ENCODE results near the gene KCNJ6.
A peak's percentile ranks its signal among the peaks of the same experiment; 100 is the strongest.
"Not testable (repeated sequence)": the region's sequence is repeated elsewhere in the genome, so short reads cannot be mapped to it uniquely, and the experiment has no call there.

The KCNJ6 gene

DNA sequence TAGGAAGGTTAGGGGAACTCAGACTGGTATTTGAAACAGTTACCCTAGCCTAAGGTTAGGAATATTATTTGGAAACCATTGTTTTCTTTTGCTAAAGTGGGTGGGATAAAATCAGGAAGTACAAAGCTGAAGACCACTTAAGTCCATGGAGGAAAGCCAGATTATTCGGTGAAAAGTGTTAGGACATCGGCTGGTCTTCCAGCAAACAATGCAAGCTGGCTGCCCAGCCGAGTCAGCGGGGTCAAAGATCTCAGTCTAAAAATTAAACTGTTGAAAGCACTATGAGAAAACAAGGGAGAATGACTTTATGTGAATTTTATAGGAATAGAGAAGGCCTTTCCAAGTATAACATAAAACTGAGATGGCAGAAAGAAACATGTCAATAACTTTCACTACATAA lies 231.7 kb downstream of the KCNJ6 start:
- DNase-seq (ENCODE audit: low read depth in 4 of 4, low spot score in 1 of 4): no peak

- no peak for DNase-seq (ENCODE audit: low read depth in 4 of 4, low spot score in 1 of 4)
These were observed 232.2 kb downstream of the KCNJ6 start for GRCh38 chr21:37684115-37684493.

DNA sequence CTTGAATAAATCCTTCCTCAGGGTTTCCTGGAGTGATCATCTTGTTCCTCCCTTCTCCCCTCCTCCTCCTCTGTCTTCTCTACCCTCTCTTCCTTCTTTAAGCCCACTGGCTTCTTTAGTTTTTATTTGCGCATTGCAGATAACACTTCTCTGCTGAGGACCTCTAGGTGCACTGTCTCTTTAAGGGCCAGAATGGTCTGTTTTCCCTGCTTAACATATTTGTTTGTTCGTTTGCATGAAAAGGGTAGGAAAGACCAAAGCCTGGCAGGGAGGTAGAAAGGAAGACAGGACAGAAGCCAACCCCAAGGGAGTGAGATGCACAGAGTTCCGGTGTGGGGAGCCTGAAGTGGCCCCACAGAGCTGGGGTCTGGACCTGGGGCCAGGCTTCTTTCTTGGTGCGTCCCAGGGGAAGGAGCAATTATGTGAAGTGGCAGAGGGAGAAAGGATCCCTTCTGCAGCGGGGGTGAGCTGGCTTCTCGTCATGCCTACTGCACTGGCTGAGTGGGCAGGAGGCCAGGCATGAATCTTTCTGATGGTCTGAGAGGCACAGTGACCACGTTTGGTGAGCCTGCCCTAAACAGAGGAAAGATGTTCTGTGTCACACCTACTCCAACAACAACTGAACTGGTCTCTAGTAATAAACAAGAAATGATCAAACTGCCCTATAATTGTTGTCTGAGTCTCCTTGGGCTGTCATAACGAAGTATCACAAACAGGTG lies 232.7 kb downstream of the KCNJ6 start:
- no peak for DNase-seq (ENCODE audit: low read depth in 4 of 4, low spot score in 1 of 4)

- no peak for DNase-seq (ENCODE audit: low read depth in 4 of 4, low spot score in 1 of 4)
These were observed 233.3 kb downstream of the KCNJ6 start for GRCh38 chr21:37682966-37683365.

- no peak for DNase-seq (ENCODE audit: low read depth in 4 of 4, low spot score in 1 of 4)
These were observed 239.3 kb downstream of the KCNJ6 start for GRCh38 chr21:37677006-37677405.

DNA sequence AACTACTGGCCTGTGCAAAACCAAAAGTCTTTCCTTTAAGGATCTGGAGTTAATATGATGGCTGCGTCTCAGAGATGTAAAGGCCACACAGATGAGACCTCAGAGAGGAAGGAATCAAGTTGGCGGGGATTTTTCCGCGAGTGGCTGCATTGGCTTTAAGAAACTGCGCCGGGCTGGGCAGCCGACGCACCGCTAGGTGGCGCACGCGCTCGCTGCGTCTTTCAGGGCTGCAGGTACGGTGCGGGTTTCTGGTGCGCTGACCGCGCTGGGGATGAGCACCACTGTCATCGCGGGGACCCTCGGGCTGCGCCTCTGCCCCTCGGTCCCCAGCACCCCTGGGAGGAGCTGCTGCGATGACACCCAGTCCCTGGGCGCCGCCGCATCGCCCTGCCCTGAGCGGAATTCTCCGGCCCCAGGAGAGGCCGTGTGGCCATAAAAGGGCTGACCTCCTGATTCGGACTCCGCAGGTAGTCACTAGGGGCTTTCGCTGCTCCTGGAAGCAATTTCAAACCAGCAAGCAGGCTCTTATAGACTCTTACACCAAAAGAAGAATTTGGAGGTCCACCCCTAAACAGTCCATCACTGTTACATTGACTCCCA lies 241.0 kb downstream of the KCNJ6 start:
- DNase-seq (ENCODE audit: low read depth in 4 of 4, low spot score in 1 of 4): peak; percentile 33 to 45 (median 36)

DNA sequence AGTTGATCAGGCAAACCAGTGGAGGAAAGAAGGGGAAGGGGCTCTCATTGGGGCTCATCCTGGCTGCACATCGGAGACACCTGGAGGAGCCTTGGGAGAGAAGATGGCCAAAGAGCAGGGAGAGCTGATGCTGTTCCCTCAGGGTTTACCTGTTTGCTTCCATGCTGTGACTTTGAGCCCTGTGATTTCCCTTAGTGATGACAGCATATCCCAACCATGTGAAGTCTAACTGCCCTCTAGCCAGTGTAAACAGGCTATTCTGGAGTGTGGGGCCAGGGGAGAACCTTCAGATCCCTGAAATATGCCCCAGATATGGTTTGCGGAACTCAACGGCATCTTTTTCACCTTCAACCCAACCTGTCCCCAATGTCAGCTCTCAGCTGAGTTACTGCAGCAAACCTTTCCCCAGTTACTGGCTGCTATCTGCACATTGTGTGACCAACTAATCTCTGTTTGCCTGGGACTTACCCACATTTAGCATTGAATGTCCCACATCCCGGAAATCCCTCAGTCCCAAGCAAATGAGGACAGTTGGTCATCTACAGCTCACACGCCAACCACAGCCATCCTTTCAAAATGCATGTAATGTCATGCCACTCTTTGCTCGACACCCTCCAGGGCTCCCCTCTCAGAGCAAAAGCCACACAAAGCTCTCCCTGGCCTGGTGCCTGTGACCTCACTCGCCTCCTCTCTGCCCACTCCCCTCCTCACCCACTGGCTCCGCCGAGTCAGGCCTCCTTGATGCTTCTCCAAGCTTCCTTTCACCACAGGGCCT lies 242.3 kb downstream of the KCNJ6 start:
- no peak for DNase-seq (ENCODE audit: low read depth in 4 of 4, low spot score in 1 of 4)

DNA sequence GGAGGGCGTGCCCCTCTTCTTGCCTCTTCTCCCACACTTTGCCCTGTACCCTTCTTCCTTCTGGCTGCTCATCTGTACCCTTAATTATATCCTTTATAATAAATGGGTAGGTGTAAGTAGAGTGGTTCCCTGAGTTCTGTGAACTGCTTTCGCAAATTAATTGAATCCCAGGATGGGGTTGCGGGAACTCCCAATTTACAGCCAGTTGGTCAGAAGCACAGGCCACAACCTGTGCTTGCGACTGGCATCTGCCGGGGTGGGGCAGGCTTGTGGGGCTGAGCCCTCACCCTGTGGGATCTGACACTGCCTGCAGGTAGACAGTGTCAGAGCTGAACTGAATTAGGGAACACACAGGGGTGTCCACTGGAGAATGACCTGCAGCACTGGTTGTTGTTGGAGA lies 244.9 kb downstream of the KCNJ6 start:
- DNase-seq (ENCODE audit: low read depth in 4 of 4, low spot score in 1 of 4): no peak

GRCh38 chr21:37670883-37671282 lies 245.4 kb downstream of the KCNJ6 start:
- DNase-seq (ENCODE audit: low read depth in 4 of 4, low spot score in 1 of 4): no peak

DNA sequence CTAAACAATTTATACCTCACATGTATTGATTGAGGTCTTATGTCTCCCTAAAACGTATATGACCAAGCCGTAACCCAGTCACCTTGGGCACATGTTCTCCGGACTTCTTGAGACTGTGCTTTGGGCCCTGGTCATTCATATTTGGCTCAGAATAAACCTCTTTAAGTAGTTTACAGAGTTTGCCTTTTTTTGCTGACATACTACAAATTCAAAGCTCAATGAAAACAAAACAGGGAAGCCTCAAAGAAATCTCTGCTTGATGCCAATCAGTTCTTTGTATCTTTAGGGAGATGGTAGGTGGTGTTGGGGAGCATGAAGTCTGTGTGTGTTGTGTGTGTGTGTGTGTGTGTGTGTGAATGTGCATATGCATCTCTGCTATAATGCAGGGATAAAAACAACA lies 247.0 kb downstream of the KCNJ6 start:
- no peak for DNase-seq (ENCODE audit: low read depth in 4 of 4, low spot score in 1 of 4)

GRCh38 chr21:37668462-37669239 lies 247.6 kb downstream of the KCNJ6 start:
- no peak for DNase-seq (ENCODE audit: low read depth in 4 of 4, low spot score in 1 of 4)

DNA sequence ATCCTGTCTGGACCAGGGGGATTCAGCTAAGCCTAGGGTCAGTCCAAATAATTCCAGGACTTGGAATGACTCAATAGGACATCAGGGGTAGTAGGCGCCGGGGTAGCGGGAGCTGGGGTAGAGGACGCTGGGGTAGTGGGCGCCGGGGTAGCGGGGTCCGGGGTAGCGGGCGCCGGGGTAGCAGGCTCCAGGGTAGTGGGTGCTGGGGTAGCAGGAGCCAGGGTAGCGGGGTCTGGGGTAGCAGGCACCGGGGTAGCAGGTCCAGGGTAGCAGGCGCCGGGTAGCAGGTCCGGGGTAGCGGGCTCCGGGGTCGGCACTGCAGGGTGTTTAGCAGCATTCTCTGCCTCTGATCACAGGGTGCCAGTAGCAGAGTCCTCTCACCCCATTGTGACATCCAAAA lies 248.9 kb downstream of the KCNJ6 start:
- no peak for DNase-seq (ENCODE audit: low read depth in 4 of 4, low spot score in 1 of 4)

- no peak for DNase-seq (ENCODE audit: low read depth in 4 of 4, low spot score in 1 of 4)
These were observed 250.8 kb downstream of the KCNJ6 start for GRCh38 chr21:37665230-37666024.

DNA sequence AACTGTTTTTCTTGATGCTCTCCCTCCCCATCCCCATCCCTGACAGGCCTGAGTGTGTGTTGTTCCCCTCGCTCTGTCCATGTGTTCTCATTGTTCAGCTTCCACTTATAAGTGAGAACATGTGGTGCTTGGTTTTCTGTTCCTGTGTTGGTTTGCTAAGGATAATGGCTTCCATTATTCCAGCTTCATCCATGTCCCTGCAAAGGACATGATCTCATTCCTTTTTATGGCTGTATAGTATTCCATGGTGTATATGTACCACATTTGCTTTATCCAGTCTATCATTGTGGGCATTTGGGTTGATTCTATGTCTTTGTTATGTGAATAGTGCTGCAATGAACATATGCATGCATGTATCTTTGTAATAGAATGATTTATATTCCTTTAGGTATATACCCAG lies 254.0 kb downstream of the KCNJ6 start:
- not testable (repeated sequence) for DNase-seq (ENCODE audit: low read depth in 4 of 4, low spot score in 1 of 4)

- DNase-seq (ENCODE audit: low read depth in 4 of 4, low spot score in 1 of 4): no peak
These were observed 255.5 kb downstream of the KCNJ6 start for GRCh38 chr21:37660709-37661108.

- no peak for DNase-seq (ENCODE audit: low read depth in 4 of 4, low spot score in 1 of 4)
These were observed 256.4 kb downstream of the KCNJ6 start for GRCh38 chr21:37659874-37660273.

DNA sequence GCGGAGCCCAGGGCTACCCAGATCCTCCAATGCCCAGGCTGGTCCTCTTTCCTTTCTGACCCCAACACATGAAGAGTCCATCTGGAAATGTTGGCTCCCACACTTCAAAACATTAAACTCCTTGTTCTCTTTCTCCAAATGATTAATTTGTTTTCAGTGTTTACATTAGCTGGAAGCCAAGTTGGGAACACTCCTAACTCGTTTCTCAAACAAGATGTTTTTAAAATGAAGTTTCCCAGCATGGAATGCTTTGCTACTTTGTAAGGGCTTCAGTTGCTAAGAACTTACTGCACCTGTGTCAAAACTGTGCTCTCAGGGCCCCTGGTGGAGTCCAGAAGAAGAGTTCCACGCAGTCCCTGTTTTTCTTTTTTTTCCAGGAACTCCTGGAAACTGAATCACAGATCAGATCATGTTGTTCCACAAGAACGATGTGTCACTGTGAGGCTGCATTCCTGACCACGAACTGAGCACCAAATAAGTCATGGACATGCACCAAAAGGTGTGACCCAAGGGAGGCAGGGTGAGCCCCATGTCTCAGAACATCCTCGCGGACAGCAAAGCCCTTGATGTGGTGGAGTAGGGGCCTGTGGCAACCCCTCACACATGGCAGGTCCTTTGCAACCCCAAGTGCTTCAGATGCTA lies 257.3 kb downstream of the KCNJ6 start:
- no peak for DNase-seq (ENCODE audit: low read depth in 4 of 4, low spot score in 1 of 4)

DNA sequence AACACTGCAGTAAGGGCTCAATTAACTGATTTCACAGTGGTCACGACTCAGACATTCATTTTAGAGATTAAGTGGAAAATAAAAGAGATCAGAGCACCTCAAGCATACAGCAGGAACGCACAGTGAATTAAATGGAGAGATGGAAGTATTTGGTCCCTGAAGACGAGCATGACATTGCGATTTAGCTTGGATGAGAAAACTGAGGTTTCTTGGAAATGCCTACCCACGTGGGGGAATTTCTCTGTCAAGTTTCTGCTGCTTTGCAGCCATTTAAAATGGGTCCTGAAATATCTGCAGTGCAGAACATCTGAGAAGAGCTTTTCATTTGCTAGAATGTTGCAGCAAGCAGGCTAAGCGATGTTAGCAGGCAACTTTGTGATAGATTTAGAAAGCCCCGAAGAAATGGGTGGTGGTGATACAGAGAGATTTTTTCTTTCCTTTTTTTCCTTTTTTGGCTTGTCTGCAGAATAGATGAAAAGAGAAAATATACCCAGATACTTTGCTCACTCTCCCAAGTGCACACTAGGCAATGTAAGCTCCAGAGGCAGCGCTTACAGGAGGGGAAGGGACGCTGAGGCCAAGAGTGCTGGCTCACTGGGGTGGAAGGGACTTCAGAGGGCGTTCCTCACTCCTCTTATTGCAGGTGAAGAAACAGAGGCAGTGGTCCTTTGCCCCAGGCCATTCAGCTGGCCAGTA lies 258.0 kb downstream of the KCNJ6 start:
- DNase-seq (ENCODE audit: low read depth in 4 of 4, low spot score in 1 of 4): no peak

GRCh38 chr21:37656899-37657298 lies 259.4 kb downstream of the KCNJ6 start:
- no peak for DNase-seq (ENCODE audit: low read depth in 4 of 4, low spot score in 1 of 4)
